UCSD-AML1 (cell line): Measurements from ENCODE around the gene RUNX1.

Experiments
- DNase-seq: peaks from one replicate; lab custom pipeline; 2025; ENCODE audit not compliant: unreplicated experiment; lab: John Stamatoyannopoulos, UW

RUNX1 gene

DNA sequence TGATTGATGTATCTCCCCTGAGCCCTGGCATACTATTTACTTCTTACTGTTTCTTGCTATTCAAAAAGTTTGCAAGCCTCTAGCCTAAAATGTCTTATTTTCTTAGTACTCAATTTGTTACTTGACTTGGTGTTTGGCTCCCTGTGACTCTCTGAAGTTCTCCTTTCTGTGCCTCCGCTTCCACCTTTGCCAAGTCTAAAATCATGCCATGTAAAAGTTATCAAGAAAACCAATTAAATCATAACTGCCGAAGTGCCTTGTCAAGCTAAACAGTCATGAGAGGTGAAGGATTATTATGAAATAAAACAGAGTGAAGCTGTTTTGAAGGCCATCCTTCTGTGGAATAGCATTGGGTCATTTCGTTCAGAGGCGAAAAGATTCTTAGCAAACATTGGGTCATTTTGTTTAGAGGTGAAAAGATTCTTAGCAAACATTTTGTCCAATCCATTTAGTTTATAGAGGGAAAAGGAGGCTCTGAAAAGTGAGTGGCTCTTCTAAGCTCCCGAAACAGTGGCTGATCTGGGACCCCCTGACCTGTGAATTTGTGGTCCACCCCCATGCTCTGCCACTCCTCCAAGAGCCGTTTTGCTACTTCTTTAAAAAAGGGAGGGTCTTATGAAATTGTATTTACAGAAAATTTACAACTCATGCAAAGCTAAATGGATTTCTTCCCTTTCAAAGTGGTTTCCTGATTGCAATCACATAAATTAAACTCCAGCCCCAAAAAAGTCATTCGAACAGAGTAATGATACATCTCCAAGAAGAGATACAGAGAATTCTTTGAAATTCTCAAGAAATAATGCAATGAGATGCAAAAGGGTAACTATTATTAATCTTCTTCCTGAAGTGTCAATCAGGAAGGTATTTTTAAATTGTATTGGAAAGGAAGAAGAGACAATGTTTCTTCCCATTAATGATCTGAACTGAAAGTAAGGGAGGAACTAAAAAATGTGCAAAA lies 141.4 kb downstream of the RUNX1 start:
- no peak for DNase-seq

DNA sequence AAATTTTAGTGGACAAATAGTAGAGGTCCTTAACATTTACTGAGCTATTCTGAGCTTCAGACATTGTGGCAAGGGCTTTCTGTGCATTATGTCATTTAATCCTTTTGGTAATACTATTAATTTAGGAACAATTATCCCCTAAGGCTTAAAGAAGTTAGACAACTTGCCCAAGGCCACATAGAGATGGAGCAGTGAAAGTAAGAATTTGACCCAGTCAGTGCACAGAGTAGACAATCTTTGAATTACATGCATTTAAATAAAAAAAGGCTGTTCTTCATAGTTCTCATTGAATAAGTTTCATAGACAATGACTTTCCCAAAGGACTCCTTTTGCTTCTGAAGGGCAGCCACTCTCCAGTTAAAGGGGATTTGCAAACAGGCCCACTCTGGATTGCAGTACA lies 142.7 kb downstream of the RUNX1 start:
- no peak for DNase-seq

DNA sequence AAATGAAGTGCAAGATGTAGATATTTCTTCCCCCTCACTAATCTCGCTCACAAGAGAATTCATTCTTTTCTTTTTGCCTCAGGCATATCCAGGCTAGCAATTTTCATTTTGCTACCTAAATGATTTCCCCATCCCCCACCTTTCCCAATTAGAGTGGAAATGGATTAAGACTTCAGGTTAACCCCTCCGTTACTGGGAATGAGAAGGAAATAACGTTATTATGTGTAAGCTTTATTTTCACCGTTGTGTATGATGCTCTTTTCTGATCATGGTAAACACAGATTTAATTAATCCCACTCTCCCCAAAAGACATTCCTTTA lies 143.9 kb downstream of the RUNX1 start:
- no peak for DNase-seq

DNA sequence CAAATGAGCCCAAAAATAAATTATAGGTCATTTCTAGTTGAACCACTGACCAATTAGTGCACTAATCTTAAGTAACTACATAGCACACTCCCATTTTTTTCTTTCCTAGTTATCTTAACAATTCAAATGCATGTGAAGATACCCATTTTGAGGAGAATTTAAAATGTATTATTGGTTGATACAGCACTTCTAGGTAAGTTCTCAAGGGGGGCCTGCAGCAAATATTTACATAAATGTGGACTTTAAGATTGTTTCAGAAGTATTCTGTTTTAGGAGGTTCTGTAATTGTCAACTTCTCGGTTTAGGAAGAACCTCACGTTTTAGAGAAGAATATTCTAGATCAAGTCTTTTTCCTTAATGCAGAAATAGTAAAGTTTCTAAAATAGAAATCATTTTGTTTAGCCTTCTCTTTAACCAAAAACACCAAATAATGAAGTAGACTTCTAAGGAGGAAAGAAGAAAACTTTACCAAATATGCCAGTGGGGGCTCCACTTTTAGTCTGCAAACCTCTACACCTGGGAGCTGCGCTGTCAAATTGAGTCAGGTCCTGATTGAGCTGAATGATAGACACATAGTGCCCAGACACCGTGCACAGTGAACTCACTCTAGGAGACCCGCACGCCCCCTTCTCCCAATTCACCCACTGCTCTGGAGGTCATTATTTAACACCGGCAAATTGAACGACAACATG lies 144.4 kb downstream of the RUNX1 start:
- DNase-seq = no peak

DNA sequence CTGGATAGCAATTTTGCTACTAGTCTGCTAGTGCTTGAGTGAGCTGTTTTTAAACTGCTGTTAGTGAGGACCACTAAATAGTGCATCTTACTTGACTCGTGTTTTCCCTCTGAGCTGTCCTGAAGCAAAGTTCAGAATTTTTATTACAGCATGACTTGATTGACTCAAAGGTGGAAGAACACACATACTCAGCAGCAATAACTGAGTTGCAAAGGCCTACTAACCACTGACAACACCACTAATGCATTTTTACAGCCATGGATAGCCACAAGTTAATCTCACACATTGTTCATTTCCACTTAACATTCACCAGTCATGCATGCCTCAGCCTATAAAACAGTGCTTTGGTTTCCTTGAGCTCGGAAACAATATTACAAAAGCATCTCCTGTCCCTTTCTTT lies 148.7 kb downstream of the RUNX1 start:
- no peak for DNase-seq

DNA sequence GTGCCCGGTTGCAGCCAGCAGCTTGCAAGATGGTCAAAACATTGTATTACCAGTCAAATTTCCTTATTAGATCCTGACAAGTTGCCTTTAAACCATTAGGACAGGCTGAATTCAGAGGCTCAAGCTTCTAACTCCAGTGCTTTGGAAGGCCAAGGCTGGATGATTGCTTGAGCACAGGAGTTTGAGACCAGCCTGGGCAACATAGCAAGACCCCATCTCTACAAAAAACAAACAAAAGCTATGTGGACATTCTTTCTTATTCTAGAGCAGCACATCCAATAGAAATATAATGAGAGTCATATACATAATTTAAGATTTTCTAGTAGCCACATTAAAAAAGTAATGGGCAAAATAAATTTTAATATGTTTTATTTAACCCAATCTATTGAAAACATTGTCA lies 149.3 kb downstream of the RUNX1 start:
- no peak for DNase-seq

DNA sequence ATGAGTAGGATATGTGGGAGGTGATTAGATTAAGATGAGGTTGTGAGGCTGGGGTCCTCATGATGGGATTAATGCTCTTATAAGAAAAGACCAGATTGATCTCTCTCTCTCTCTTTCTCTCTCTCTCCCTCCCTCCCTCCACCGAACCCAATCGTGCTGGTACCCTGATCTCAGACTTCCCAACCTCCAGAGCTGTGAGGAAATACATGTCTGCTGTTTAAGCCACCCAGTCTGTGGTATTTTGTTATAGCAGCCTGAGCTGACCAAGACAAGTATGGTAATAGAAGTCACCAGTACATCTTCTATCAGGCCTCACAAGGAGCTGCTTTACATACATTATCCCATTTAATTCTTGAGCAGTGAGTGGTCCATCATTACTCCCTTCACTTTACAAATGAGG lies 149.8 kb downstream of the RUNX1 start:
- no peak for DNase-seq

DNA sequence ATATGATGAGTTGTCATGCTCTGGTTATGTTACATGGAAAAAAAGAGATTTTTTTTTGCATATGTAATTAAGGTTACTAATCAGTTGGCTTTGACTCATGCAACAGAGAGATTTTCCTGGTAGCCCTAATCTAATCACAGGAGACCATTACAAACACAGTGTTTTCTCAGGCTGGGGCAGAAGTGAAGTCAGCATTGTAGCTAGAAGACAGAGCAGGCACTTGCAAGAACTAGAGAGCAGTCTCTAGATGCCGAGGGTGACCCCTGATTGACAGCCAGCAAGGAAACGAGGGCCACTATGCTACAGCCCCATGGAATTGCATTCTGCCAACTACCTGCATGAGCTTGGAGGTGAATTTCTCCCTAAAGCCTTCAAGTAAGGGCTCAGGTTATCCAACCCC lies 151.3 kb downstream of the RUNX1 start:
- no peak for DNase-seq

DNA sequence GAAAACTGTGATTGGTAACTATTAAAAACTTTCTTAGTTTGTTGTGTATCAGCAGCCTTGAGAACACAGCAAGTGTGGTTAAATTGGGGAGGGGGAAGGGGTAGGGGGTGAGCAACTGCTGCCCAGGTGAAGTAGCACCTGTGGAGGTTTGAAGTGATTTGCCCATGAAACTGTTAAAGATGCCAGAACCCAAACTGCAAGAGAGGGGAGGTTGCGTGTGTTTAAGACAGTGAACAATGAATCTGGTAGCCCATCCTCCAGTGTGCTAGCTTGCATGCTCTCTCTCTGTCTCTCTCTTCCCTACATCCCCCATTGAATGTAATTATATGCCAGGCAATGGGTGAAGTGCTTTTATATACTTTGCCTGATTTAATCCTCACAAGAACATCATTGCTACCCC lies 154.7 kb downstream of the RUNX1 start:
- no peak for DNase-seq

DNA sequence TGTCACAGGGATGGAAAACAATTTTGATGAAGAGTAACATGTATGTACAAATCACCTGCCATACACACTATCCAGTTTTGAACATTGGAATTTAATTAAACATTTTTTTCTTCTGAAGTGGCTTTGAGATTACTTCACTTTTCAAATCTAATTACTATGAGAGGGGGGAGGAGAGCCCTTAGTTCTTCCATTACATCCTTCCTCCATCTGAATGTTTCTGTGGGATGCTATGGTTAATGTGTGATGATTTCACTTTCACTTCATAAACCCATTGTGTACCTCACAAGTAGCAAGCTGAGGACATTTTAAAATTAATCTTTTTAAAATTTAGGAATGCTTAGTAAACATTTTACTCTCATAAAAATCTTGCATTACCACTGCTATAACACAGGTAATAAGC lies 156.9 kb downstream of the RUNX1 start:
- DNase-seq = no peak

DNA sequence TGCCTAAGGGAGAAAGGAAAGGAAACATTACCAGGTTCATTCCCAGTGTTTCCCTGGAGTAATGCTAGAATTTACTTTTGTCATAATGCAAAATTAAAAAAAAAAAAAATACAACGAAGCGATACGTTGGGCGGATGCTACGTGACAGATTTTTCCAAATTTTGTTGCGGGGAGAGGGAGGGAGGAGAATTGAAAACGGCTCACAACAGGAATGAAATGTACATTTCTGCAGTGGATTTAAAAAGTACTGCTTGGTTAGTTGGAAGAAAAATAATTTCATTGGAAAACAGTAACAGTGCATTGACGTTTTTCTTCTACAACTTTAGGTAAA lies 157.5 kb downstream of the RUNX1 start:
- DNase-seq = no peak

DNA sequence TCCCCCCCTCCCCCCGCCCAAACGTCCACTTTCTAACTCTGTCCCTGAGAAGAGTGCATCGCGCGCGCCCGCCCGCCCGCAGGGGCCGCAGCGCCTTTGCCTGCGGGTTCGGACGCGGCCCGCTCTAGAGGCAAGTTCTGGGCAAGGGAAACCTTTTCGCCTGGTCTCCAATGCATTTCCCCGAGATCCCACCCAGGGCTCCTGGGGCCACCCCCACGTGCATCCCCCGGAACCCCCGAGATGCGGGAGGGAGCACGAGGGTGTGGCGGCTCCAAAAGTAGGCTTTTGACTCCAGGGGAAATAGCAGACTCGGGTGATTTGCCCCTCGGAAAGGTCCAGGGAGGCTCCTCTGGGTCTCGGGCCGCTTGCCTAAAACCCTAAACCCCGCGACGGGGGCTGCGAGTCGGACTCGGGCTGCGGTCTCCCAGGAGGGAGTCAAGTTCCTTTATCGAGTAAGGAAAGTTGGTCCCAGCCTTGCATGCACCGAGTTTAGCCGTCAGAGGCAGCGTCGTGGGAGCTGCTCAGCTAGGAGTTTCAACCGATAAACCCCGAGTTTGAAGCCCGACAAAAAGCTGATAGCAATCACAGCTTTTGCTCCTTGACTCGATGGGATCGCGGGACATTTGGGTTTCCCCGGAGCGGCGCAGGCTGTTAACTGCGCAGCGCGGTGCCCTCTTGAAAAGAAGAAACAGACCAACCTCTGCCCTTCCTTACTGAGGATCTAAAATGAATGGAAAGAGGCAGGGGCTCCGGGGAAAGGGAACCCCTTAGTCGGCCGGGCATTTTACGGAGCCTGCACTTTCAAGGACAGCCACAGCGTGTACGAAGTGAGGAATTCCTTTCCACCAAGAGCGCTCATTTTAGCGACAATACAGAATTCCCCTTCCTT lies 158.1 kb downstream of the RUNX1 start:
- peak; percentile 64 for DNase-seq

DNA sequence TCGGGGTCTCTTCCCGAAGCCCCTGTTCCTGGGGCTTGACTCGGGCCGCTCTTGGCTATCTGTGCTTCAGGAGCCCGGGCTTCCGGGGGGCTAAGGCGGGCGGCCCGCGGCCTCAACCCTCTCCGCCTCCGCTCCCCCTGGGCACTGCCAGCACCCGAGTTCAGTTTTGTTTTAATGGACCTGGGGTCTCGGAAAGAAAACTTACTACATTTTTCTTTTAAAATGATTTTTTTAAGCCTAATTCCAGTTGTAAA lies 158.7 kb downstream of the RUNX1 start:
- DNase-seq = no peak

DNA sequence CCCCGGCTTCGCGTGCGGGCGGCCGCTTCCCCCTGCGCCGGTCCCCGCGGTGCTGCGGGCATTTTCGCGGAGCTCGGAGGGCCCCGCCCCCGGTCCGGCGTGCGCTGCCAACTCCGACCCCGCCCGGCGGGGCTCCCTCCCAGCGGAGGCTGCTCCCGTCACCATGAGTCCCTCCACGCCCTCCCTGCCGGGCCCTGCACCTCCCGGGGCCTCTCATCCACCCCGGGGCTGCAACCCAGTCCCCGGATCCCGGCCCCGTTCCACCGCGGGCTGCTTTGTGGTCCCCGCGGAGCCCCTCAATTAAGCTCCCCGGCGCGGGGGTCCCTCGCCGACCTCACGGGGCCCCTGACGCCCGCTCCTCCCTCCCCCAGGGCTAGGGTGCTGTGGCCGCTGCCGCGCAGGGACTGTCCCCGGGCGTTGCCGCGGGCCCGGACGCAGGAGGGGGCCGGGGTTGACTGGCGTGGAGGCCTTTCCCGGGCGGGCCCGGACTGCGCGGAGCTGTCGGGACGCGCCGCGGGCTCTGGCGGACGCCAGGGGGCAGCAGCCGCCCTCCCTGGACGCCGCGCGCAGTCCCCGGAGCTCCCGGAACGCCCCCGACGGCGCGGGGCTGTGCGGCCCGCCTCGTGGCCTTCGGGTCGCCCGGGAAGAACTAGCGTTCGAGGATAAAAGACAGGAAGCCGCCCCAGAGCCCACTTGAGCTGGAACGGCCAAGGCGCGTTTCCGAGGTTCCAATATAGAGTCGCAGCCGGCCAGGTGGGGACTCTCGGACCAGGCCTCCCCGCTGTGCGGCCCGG lies 159.2 kb downstream of the RUNX1 start:
- DNase-seq = peak; percentile 88

DNA sequence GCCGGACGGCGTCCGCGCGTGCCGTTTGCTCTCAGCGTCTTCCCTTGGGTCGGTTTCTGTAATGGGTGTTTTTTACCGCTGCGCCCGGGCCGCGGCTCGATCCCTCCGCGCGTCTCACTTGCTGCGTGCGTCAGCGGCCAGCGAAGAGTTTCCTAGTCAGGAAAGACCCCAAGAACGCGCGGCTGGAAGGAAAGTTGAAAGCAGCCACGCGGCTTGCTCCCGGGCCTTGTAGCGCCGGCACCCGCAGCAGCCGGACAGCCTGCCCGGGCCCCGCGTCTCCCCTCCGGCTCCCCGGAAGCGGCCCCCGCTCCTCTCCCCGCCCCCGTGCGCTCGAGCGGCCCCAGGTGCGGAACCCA lies 159.8 kb downstream of the RUNX1 start:
- DNase-seq = peak; percentile 75

DNA sequence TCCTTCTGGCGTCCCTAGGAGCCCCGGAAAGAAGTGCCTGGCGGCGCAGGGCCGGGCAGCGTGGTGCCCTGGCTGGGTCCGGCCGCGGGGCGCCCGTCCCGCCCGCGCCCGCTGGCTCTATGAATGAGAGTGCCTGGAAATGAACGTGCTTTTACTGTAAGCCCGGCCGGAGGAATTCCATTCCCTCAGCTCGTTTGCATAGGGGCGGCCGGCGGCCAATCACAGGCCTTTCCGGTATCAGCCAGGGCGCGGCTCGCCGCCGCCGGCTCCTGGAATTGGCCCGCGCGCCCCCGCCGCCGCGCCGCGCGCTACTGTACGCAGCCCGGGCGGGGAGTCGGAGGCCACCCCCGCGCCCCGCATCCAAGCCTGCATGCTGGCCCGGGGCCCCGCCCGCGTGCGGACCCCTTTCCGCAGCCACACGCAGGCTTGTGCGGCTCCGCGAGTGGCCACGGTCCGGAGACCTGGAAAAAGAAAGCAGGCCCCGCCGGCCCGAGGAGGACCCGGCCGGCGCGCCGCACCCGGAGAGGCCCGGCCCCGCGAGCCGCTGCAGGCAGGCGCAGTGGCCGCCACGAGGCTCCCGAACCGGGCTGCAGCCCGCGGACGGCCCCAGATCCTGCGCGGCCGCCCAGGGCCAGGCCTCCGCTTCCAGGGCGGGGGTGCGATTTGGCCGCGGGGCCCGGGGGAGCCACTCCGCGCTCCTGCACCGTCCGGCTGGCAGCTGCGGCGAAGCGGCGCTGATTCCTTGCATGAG lies 160.4 kb downstream of the RUNX1 start:
- DNase-seq = peak; percentile 91

DNA sequence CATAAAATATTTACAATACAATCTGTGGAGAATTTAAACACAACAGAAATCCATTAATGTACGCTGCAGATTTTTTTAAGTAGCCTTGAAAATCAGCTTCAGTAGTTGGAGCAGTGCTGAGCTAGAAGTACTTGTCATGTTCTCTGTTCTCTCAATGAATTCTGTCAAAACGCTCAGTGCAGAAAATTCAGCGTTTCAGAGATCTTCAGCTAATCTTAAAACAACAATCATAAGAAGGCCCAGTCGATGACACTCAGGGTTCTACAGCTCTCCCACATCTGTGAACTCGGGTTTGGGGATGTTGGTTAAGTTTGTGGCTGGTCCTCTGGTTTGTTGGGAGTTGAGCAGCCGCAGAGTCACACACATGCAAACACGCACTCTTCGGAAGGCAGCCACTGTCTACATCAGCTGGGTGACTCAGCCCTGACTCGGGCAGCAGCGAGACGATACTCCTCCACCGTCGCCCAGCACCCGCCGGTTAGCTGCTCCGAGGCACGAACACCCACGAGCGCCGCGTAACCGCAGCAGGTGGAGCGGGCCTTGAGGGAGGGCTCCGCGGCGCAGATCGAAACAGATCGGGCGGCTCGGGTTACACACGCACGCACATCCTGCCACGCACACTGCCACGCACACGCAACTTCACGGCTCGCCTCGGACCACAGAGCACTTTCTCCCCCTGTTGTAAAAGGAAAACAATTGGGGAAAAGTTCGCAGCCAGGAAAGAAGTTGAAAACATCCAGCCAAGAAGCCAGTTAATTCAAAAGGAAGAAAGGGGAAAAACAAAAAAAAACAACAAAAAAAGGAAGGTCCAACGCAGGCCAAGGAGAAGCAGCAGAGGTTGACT lies 161.2 kb downstream of the RUNX1 start:
- DNase-seq = peak; percentile 61

DNA sequence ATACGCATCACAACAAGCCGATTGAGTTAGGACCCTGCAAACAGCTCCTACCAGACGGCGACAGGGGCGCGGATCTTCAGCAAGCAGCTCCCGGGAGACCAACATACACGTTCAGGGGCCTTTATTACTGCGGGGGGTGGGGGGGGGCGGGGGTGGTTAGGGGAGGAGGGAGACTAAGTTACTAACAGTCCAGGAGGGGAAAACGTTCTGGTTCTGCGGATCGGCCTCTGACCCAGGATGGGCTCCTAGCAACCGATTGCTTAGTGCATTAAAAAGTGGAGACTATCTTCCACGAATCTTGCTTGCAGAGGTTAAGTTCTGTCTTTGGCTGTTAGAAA lies 162.0 kb downstream of the RUNX1 start:
- DNase-seq = no peak

DNA sequence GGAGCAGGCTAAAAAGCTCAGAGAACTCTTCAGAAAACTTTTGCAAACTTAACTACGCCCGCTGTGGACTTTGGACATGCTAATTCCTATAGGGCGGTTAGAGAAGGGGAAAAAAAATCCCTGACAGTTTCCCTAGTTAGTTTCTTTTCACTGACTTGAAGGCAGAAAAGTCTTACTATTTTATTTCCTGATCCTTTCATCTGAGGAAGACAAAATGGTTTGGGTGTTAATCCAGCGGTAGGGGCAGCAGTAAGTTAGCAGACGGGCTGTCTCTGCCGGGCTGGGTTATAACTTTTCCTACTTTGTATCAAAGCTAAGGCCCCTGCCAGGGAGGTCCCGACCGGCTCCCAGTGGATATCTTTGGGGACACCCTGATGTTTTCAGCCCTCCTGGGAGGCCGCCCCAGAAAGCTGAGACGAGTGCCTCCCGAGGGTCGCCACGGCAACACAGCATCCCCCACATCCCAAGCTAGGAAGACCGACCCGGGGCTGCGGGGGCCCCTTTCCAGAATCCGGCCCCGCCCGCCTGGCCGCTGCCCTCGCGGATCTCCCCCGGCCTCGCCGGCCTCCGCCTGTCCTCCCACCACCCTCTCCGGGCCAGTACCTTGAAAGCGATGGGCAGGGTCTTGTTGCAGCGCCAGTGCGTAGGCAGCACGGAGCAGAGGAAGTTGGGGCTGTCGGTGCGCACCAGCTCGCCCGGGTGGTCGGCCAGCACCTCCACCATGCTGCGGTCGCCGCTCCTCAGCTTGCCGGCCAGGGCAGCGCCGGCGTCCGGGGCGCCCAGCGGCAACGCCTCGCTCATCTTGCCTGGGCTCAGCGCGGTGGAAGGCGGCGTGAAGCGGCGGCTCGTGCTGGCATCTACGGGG lies 162.6 kb downstream of the RUNX1 start:
- no peak for DNase-seq
